SJSA1 (cell line): ENCODE measurements around the gene SGSH. TPM values are rescaled to one million over a fixed set of nuclear protein-coding genes. Genes with fewer than 3 reads are reported as not detected.

Experiments
- DNase-seq, 2 experiments: peaks; one replicate each; pipeline ENCODE4 v3.0.0-alpha.2; 2015 to 2020; ENCODE audit warnings: low spot score in 2 of 2, low read depth in 1 of 2
- H3K27ac ChIP-seq: fragments of 250-450 bp; sonication (Bioruptor Pico); 2 replicates; pipeline ENCODE4 v1.5.1; 2020; ENCODE audit warnings: mild to moderate bottlenecking, moderate library complexity
- H3K27me3 ChIP-seq: fragments of 250-450 bp; sonication (Bioruptor Pico); replicated peaks from 2 replicates; pipeline ENCODE4 v1.5.1; 2020; ENCODE audit warnings: mild to moderate bottlenecking, moderate library complexity
- H3K36me3 ChIP-seq: fragments of 250-450 bp; sonication (Bioruptor Pico); 2 replicates; pipeline ENCODE4 v1.5.1; 2020; ENCODE audit warnings: mild to moderate bottlenecking
- H3K4me1 ChIP-seq: fragments of 250-450 bp; sonication (Bioruptor Pico); replicated peaks from 2 replicates; pipeline ENCODE4 v1.6.1; 2021; ENCODE audit warnings: mild to moderate bottlenecking
- H3K4me3 ChIP-seq: fragments of 250-450 bp; sonication (Bioruptor Pico); 2 replicates; pipeline ENCODE4 v1.5.1; 2020; ENCODE audit warnings: mild to moderate bottlenecking
- H3K9me3 ChIP-seq: fragments of 250-450 bp; sonication (Bioruptor Pico); replicated peaks from 2 replicates; pipeline ENCODE4 v1.5.1; 2020; ENCODE audit warnings: mild to moderate bottlenecking
- total RNA-seq: library from RNA; depleted of rRNA; stranded (reverse); fragments of >200 nt; shearing (Covaris generic); gene quantifications from 2 replicates; pipeline ENCODE4 v1.2.3, GENCODE V29; 2014

The SGSH gene
- total RNA-seq, 1 experiment from 2014 or later = 18.6 TPM

GRCh38 chr17:80227666-80228065, 7.5 kb upstream of the SGSH start:
- Histone ChIP-seq H3K4me1 (no peaks in the 10 kb centered on the region), H3K27me3 (no peaks in the 10 kb centered on the region), H3K36me3 (peaks cover 10% of the 10 kb centered on the region), H3K9me3 (peaks cover 6% of the 10 kb centered on the region; the same call in 1 of the 2 replicates), H3K4me3 (no peak overlapping the region), H3K27ac (no peak overlapping the region)
- DNase-seq = no peak

DNA sequence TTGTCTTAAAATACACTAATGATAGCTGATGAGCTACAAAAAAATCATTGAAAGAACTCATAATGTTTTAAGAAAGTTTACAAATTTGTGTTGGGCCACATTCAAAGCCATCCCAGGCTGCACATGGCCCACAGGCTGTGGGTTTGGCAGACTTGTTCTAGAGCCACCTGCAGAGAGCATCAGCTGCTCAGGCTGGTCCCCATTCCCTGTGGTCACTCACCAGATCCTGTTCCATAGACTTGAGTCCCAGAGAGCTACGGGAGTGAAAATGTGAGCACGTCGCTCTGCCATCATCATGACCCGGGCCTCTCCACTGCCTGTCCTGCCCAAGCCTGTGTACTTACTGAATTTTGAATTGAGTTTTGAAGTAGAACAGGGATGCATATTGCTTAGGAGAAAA, 7.0 kb upstream of the SGSH start:
- Histone ChIP-seq H3K36me3 (peaks cover 8% of the 10 kb centered on the region), H3K9me3 (0 out of 2 replicates have a peak, but pooled peaks cover under 1% of the 10 kb centered on the region), H3K4me1 (no peaks in the 10 kb centered on the region), H3K27me3 (no peaks in the 10 kb centered on the region), H3K27ac (no peak overlapping the region), H3K4me3 (no peak overlapping the region)
- no peak for DNase-seq

GRCh38 chr17:80225230-80225629, 5.1 kb upstream of the SGSH start:
- H3K4me3 ChIP-seq = no peak overlapping the region
- no peak for DNase-seq
- H3K36me3 ChIP-seq = peaks cover 15% of the 10 kb centered on the region
- H3K27ac ChIP-seq = no peak overlapping the region
- 0 out of 2 replicates have a peak, but pooled peaks cover 3% of the 10 kb centered on the region for H3K4me1 ChIP-seq
- no peaks in the 10 kb centered on the region for H3K9me3 ChIP-seq
- H3K27me3 ChIP-seq = no peaks in the 10 kb centered on the region

GRCh38 chr17:80224683-80225082, 4.5 kb upstream of the SGSH start:
- H3K4me3 ChIP-seq = no peak overlapping the region
- H3K4me1 ChIP-seq = peaks cover 7% of the 10 kb centered on the region
- DNase-seq = no peak
- no peaks in the 10 kb centered on the region for H3K9me3 ChIP-seq
- no peaks in the 10 kb centered on the region for H3K27me3 ChIP-seq
- H3K36me3 ChIP-seq = peaks cover 19% of the 10 kb centered on the region
- H3K27ac ChIP-seq = no peak overlapping the region

DNA sequence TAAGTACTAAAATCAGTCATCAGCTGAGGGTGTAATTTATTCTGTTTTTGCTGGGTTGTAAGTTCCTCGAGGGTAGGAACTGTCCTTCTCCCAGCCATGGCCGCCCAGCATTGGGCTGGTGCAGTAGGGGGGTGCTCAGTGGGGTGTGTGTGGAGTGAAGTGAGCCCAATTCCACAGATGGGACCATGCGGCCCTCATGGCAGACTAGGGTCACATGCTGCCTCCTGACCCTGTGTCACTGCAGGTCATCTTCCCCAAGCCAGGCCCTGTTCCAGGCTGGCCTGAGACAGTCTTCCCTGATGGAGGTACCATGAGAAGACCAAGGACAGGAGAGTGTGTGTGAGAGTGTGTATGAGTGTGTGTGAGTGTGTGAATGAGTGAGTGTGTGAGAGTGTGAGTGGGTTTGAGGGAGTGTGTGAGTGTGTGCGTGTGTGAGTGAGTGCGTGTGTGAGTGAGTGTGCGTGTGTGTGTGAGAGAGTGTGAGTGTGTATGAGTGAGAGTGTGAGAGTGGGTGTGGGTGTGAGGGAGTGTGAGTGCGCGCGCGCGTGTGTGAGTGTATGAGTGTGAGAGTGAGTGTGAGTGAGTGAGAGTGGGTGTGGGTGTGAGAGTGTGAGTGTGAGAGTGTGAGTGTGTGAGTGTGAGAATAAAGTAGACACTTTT, 3.8 kb upstream of the SGSH start:
- Histone ChIP-seq H3K9me3 (no peaks in the 10 kb centered on the region), H3K36me3 (peaks cover 23% of the 10 kb centered on the region), H3K27ac (no peak overlapping the region), H3K4me3 (no peak overlapping the region), H3K27me3 (no peaks in the 10 kb centered on the region), H3K4me1 (peaks cover 14% of the 10 kb centered on the region)
- no peak for DNase-seq

GRCh38 chr17:80223142-80223815, 3.1 kb upstream of the SGSH start:
- peaks cover 22% of the 10 kb centered on the region for H3K36me3 ChIP-seq
- no peak for DNase-seq
- H3K27ac ChIP-seq = no peak overlapping the region
- peaks cover 19% of the 10 kb centered on the region for H3K4me1 ChIP-seq
- H3K4me3 ChIP-seq = no peak overlapping the region
- no peaks in the 10 kb centered on the region for H3K27me3 ChIP-seq
- H3K9me3 ChIP-seq = no peaks in the 10 kb centered on the region

- Histone ChIP-seq H3K9me3 (no peaks in the 10 kb centered on the region), H3K27ac (no peak overlapping the region), H3K4me1 (peaks cover 19% of the 10 kb centered on the region), H3K27me3 (no peaks in the 10 kb centered on the region), H3K4me3 (no peak overlapping the region), H3K36me3 (peaks cover 27% of the 10 kb centered on the region)
- no peak for DNase-seq
Measured at GRCh38 chr17:80222376-80223141, 2.4 kb upstream of the SGSH start.

- Histone ChIP-seq H3K27ac (no peak overlapping the region), H3K4me3 (no peak overlapping the region), H3K36me3 (peaks cover 37% of the 10 kb centered on the region), H3K27me3 (no peaks in the 10 kb centered on the region), H3K4me1 (peaks cover 19% of the 10 kb centered on the region), H3K9me3 (no peaks in the 10 kb centered on the region)
- DNase-seq = no peak
Measured at GRCh38 chr17:80221351-80222105, 1.4 kb upstream of the SGSH start.

GRCh38 chr17:80220736-80221215, 643 bp upstream of the SGSH start:
- H3K27ac ChIP-seq = no peak overlapping the region
- peak overlapping the region; percentile 82 for H3K4me3 ChIP-seq
- H3K27me3 ChIP-seq = no peaks in the 10 kb centered on the region
- no peak for DNase-seq
- H3K36me3 ChIP-seq = peaks cover 43% of the 10 kb centered on the region
- no peaks in the 10 kb centered on the region for H3K9me3 ChIP-seq
- H3K4me1 ChIP-seq = peaks cover 19% of the 10 kb centered on the region

DNA sequence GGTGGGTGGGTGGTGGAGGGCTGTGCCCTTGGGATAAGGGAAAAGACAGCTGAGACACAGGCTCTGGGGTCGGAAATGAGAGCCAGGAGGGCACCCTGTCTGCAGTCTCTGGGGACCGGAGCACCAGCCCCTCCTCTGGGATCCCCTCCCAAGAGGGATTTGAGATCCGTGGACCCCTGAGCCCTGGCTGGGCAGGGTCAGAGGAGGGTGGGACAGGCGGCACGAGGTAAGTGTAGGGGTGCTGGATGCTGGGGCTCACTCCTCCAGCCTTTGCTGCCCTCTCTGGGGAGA, 425 bp downstream of the SGSH start:
- Histone ChIP-seq H3K27ac (peak overlapping the region; percentile 51), H3K4me3 (peak overlapping the region; percentile 82), H3K36me3 (peaks cover 53% of the 10 kb centered on the region), H3K27me3 (no peaks in the 10 kb centered on the region), H3K4me1 (peaks cover 19% of the 10 kb centered on the region), H3K9me3 (no peaks in the 10 kb centered on the region)
- no peak for DNase-seq

DNA sequence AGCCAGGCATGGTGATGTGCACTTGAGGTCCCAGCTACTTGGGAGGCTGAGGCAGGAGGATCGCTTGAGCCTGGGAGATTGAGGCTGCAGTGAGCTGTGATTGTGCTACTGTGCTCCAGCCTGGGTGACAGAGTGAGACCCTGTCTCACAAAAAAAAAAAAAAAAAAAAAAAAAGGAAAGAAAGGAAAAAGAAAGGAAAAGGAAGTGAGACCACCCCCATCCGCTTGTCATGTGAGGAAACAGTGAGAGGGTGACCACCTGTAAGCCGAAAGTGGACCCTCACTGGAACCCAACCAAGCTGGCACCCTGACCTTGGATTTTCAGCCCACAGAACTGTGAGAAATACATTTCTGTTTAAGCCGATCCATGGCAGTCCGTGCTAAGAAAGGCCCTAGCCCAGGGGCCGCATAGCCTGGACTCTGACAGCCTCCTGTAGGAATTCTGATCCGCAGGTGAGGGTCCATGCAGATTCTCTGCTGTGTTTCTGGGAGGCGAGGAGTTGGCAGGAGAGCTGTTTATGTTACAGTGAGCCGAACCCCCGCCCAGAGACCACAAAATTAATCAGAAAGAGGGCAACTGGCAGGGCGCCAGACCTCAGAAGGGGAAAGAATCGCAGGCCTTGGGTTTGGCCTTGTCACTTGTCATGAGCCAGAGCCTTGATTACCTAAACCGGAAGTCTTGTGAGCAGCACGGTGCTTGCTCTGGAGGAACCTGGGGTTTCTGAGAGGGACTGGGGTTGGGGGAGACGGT, 945 bp downstream of the SGSH start:
- Histone ChIP-seq H3K4me1 (peaks cover 19% of the 10 kb centered on the region), H3K27me3 (no peaks in the 10 kb centered on the region), H3K36me3 (peaks cover 58% of the 10 kb centered on the region), H3K9me3 (no peaks in the 10 kb centered on the region), H3K4me3 (peak overlapping the region; percentile 82), H3K27ac (peak overlapping the region; percentile 51)
- DNase-seq = peak; percentile 93 to 95

DNA sequence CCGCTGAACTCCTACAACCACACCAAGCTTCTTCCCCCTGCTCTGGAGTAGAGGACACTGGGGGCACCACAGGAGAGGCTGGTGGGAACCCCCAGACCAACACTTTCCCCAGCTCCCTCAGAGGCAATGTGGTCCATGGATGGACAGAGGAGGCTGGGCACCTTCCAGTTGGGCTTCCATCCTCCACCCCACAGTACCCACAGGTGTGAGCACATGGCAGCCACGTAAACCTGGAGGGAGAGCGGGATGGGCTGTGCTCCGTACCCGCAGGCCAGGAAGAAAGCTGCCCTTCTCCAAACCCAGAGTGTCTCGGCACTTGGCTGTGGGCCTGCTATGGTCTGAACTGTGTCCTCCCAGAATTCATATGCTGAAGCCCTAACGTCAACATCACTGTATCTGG, 1.7 kb downstream of the SGSH start:
- no peak for DNase-seq
- H3K4me3 ChIP-seq = no peak overlapping the region
- peaks cover 66% of the 10 kb centered on the region for H3K36me3 ChIP-seq
- no peaks in the 10 kb centered on the region for H3K27me3 ChIP-seq
- H3K9me3 ChIP-seq = no peaks in the 10 kb centered on the region
- no peak overlapping the region for H3K27ac ChIP-seq
- peaks cover 19% of the 10 kb centered on the region for H3K4me1 ChIP-seq
